IMR-90 (cell line): ENCODE data around the gene MEF2B.

Source experiments
- BHLHE40 ChIP-seq: fragments of 150-350 bp; IDR thresholded peaks from 2 replicates; pipeline ENCODE4 v1.6.1; 2016; ENCODE audit warnings: mild to moderate bottlenecking, low read depth, low read length
- CEBPB ChIP-seq: IDR thresholded peaks from 2 replicates; pipeline ENCODE4 v1.6.1; 2012; ENCODE audit warnings: low read depth, low read length, improper control_type of control experiment
- MAFK ChIP-seq: IDR thresholded peaks from 2 replicates; pipeline ENCODE4 v1.6.1; 2012; ENCODE audit warnings: low read depth, low read length, improper control_type of control experiment
- MXI1 ChIP-seq: IDR thresholded peaks from 2 replicates; pipeline ENCODE4 v1.6.1; 2012; ENCODE audit warnings: low read depth, mild to moderate bottlenecking, low read length, moderate library complexity, borderline replicate concordance
- NFE2L2 ChIP-seq: fragments of 150-350 bp; IDR thresholded peaks from 2 replicates; pipeline ENCODE4 v1.6.1; 2016; ENCODE audit warnings: low read depth, mild to moderate bottlenecking, low read length
- POLR2A ChIP-seq: IDR thresholded peaks from 2 replicates; pipeline ENCODE4 v1.6.1; 2012; ENCODE audit warnings: mild to moderate bottlenecking, low read depth, low read length
- RAD21 ChIP-seq: IDR thresholded peaks from 2 replicates; pipeline ENCODE4 v1.6.1; 2012; ENCODE audit warnings: low read length, improper control_type of control experiment
- RCOR1 ChIP-seq: IDR thresholded peaks from 2 replicates; pipeline ENCODE4 v1.6.1; 2012; ENCODE audit warnings: mild to moderate bottlenecking, low read length, improper control_type of control experiment; ENCODE audit not compliant: insufficient replicate concordance
- SMC3 ChIP-seq: fragments of 150-350 bp; IDR thresholded peaks from 2 replicates; pipeline ENCODE4 v1.6.1; 2016; ENCODE audit warnings: low read depth, mild to moderate bottlenecking, antibody characterized with exemption, low read length, moderate library complexity
- TF ChIP-seq, protein P1 (sequence below): conservative IDR thresholded peaks from 2 replicates; pipeline ENCODE4 v1.5.1; 2012; ENCODE audit warnings: mild to moderate bottlenecking, low read depth, low read length, improper control_type of control experiment
- TF ChIP-seq, protein P2 (sequence below): fragments of 150-350 bp; IDR thresholded peaks from 2 replicates; pipeline ENCODE4 v1.6.1; 2016; ENCODE audit warnings: low read depth, mild to moderate bottlenecking, low read length, moderate library complexity, borderline replicate concordance
- TF ChIP-seq, protein P3 (sequence below): fragments of 150-350 bp; IDR thresholded peaks from 2 replicates; pipeline ENCODE4 v1.6.1; 2017; ENCODE audit warnings: mild to moderate bottlenecking, antibody characterized with exemption, low read length, low read depth

DNA sequence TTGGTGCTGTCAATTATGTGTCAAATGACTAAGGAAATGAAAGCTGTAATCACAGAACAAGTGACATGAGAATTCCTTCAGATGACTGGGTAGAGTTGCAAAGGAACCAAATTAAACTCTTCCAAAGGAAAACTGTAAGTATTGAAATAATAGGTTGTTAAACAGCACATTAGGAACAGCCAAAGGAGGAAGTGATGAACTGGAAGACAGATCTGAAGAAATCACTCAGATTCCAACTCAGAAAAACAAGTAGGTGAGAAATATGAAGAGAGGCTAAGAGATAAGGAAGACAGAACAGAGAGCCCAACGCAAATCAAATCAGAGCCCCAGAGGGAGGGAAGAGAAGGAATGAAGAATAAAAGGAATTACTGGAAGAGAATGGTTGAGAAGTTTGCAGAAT is 47.2 kb downstream of the MEF2B start:
- TF ChIP-seq, protein P1, sequence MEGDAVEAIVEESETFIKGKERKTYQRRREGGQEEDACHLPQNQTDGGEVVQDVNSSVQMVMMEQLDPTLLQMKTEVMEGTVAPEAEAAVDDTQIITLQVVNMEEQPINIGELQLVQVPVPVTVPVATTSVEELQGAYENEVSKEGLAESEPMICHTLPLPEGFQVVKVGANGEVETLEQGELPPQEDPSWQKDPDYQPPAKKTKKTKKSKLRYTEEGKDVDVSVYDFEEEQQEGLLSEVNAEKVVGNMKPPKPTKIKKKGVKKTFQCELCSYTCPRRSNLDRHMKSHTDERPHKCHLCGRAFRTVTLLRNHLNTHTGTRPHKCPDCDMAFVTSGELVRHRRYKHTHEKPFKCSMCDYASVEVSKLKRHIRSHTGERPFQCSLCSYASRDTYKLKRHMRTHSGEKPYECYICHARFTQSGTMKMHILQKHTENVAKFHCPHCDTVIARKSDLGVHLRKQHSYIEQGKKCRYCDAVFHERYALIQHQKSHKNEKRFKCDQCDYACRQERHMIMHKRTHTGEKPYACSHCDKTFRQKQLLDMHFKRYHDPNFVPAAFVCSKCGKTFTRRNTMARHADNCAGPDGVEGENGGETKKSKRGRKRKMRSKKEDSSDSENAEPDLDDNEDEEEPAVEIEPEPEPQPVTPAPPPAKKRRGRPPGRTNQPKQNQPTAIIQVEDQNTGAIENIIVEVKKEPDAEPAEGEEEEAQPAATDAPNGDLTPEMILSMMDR, result no peak
- TF ChIP-seq MXI1, result no peak
- no peak for TF ChIP-seq RCOR1
- TF ChIP-seq POLR2A, result no peak
- no peak for TF ChIP-seq SMC3
- no peak for TF ChIP-seq CEBPB
- no peak for TF ChIP-seq MAFK
- TF ChIP-seq, protein P2, sequence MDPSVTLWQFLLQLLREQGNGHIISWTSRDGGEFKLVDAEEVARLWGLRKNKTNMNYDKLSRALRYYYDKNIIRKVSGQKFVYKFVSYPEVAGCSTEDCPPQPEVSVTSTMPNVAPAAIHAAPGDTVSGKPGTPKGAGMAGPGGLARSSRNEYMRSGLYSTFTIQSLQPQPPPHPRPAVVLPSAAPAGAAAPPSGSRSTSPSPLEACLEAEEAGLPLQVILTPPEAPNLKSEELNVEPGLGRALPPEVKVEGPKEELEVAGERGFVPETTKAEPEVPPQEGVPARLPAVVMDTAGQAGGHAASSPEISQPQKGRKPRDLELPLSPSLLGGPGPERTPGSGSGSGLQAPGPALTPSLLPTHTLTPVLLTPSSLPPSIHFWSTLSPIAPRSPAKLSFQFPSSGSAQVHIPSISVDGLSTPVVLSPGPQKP, result no peak
- no peak for TF ChIP-seq NFE2L2
- TF ChIP-seq, protein P3, sequence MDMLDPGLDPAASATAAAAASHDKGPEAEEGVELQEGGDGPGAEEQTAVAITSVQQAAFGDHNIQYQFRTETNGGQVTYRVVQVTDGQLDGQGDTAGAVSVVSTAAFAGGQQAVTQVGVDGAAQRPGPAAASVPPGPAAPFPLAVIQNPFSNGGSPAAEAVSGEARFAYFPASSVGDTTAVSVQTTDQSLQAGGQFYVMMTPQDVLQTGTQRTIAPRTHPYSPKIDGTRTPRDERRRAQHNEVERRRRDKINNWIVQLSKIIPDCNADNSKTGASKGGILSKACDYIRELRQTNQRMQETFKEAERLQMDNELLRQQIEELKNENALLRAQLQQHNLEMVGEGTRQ, result no peak
- no peak for TF ChIP-seq RAD21
- TF ChIP-seq BHLHE40, result no peak
